IPS-18a (cell line): ENCODE measurements around the gene MYOM1.

ENCODE experiments used
- H3K27ac ChIP-seq: one replicate; pipeline ENCODE4 v1.5.1; 2013; ENCODE audit warnings: low read length
- H3K27me3 ChIP-seq: one replicate; pipeline ENCODE4 v1.6.1; 2013; ENCODE audit warnings: mild to moderate bottlenecking, low read length; ENCODE audit not compliant: control insufficient read depth, insufficient read depth
- H3K36me3 ChIP-seq: one replicate; pipeline ENCODE4 v1.6.1; 2013; ENCODE audit warnings: low read depth, low read length; ENCODE audit not compliant: control insufficient read depth
- H3K4me1 ChIP-seq: one replicate; pipeline ENCODE4 v1.6.1; 2013; ENCODE audit warnings: low read depth, low read length; ENCODE audit not compliant: control insufficient read depth
- H3K4me3 ChIP-seq: one replicate; pipeline ENCODE4 v1.5.1; 2013; ENCODE audit warnings: low read length
- H3K9ac ChIP-seq: one replicate; pipeline ENCODE4 v1.6.1; 2013; ENCODE audit warnings: mild to moderate bottlenecking, low read length, moderate library complexity
- H3K9me3 ChIP-seq: one replicate; pipeline ENCODE4 v1.6.1; 2013; ENCODE audit warnings: low read depth, low read length; ENCODE audit not compliant: control insufficient read depth

MYOM1 gene

GRCh38 chr18:3118195-3119010 lies 101.4 kb downstream of the MYOM1 start:
- Histone ChIP-seq H3K27ac (no peak overlapping the region), H3K9ac (no peak overlapping the region), H3K27me3 (no peaks in the 10 kb centered on the region), H3K4me3 (no peak overlapping the region), H3K4me1 (peaks cover 4% of the 10 kb centered on the region), H3K9me3 (no peaks in the 10 kb centered on the region), H3K36me3 (no peaks in the 10 kb centered on the region)

GRCh38 chr18:3117493-3118192 lies 102.1 kb downstream of the MYOM1 start:
- Histone ChIP-seq H3K27me3 (peaks cover 1% of the 10 kb centered on the region), H3K4me1 (peaks cover 4% of the 10 kb centered on the region), H3K9ac (no peak overlapping the region), H3K4me3 (no peak overlapping the region), H3K36me3 (no peaks in the 10 kb centered on the region), H3K27ac (no peak overlapping the region), H3K9me3 (no peaks in the 10 kb centered on the region)

GRCh38 chr18:3115447-3116030 lies 104.2 kb downstream of the MYOM1 start:
- H3K27me3 ChIP-seq, result peaks cover 21% of the 10 kb centered on the region
- no peak overlapping the region for H3K4me3 ChIP-seq
- H3K9me3 ChIP-seq, result no peaks in the 10 kb centered on the region
- H3K4me1 ChIP-seq, result peaks cover 4% of the 10 kb centered on the region
- H3K36me3 ChIP-seq, result no peaks in the 10 kb centered on the region
- no peak overlapping the region for H3K9ac ChIP-seq
- no peak overlapping the region for H3K27ac ChIP-seq

GRCh38 chr18:3114451-3114850 lies 105.3 kb downstream of the MYOM1 start:
- Histone ChIP-seq H3K27ac (no peak overlapping the region), H3K9me3 (no peaks in the 10 kb centered on the region), H3K4me3 (no peak overlapping the region), H3K27me3 (peaks cover 21% of the 10 kb centered on the region), H3K4me1 (peaks cover 4% of the 10 kb centered on the region), H3K36me3 (no peaks in the 10 kb centered on the region), H3K9ac (no peak overlapping the region)

- Histone ChIP-seq H3K4me1 (peaks cover under 1% of the 10 kb centered on the region), H3K36me3 (no peaks in the 10 kb centered on the region), H3K9me3 (no peaks in the 10 kb centered on the region), H3K27me3 (peaks cover 21% of the 10 kb centered on the region), H3K27ac (no peak overlapping the region), H3K4me3 (no peak overlapping the region), H3K9ac (no peak overlapping the region)
Measured at GRCh38 chr18:3114026-3114425, 105.7 kb downstream of the MYOM1 start.

GRCh38 chr18:3111523-3112240 lies 108.1 kb downstream of the MYOM1 start:
- H3K9me3 ChIP-seq, result no peaks in the 10 kb centered on the region
- no peak overlapping the region for H3K4me3 ChIP-seq
- H3K27me3 ChIP-seq, result peaks cover 21% of the 10 kb centered on the region
- no peaks in the 10 kb centered on the region for H3K4me1 ChIP-seq
- H3K9ac ChIP-seq, result no peak overlapping the region
- no peaks in the 10 kb centered on the region for H3K36me3 ChIP-seq
- no peak overlapping the region for H3K27ac ChIP-seq

GRCh38 chr18:3110034-3110752 lies 109.6 kb downstream of the MYOM1 start:
- Histone ChIP-seq H3K27me3 (peaks cover 21% of the 10 kb centered on the region), H3K9me3 (no peaks in the 10 kb centered on the region), H3K36me3 (no peaks in the 10 kb centered on the region), H3K27ac (no peak overlapping the region), H3K4me3 (no peak overlapping the region), H3K4me1 (no peaks in the 10 kb centered on the region), H3K9ac (no peak overlapping the region)

GRCh38 chr18:3107740-3108151 lies 112.0 kb downstream of the MYOM1 start:
- Histone ChIP-seq H3K9me3 (no peaks in the 10 kb centered on the region), H3K4me1 (no peaks in the 10 kb centered on the region), H3K36me3 (no peaks in the 10 kb centered on the region), H3K9ac (no peak overlapping the region), H3K27me3 (peaks cover 21% of the 10 kb centered on the region), H3K27ac (no peak overlapping the region), H3K4me3 (no peak overlapping the region)

GRCh38 chr18:3104190-3105054 lies 115.3 kb downstream of the MYOM1 start:
- no peak overlapping the region for H3K4me3 ChIP-seq
- no peaks in the 10 kb centered on the region for H3K36me3 ChIP-seq

GRCh38 chr18:3103576-3103975 lies 116.2 kb downstream of the MYOM1 start:
- H3K27ac ChIP-seq, result no peak overlapping the region

More at GRCh38 chr18:3104190-3105054, 115.3 kb downstream of the MYOM1 start:
- no peaks in the 10 kb centered on the region for H3K4me1 ChIP-seq
- no peak overlapping the region for H3K9ac ChIP-seq
- no peaks in the 10 kb centered on the region for H3K27me3 ChIP-seq
- H3K9me3 ChIP-seq, result no peaks in the 10 kb centered on the region
- no peak overlapping the region for H3K27ac ChIP-seq

More at GRCh38 chr18:3103576-3103975, 116.2 kb downstream of the MYOM1 start:
- no peaks in the 10 kb centered on the region for H3K4me1 ChIP-seq
- no peak overlapping the region for H3K9ac ChIP-seq
- H3K36me3 ChIP-seq, result no peaks in the 10 kb centered on the region
- no peak overlapping the region for H3K4me3 ChIP-seq
- H3K27me3 ChIP-seq, result no peaks in the 10 kb centered on the region
- no peaks in the 10 kb centered on the region for H3K9me3 ChIP-seq
